Choroid plexus epithelial cell (primary cell): ENCODE data around the gene GLYATL1B.
"Not testable (repeated sequence)": the region's sequence is repeated elsewhere in the genome, so short reads cannot be mapped to it uniquely, and the experiment has no call there.

Experiments used
- DNase-seq: peaks from one replicate; pipeline ENCODE4 v3.0.0-alpha.2; 2010; ENCODE audit warnings: low read depth
- H3K4me3 ChIP-seq: 2 replicates; pipeline ENCODE4 v1.5.1; 2011; ENCODE audit warnings: low read depth, mild to moderate bottlenecking, control low read depth, low read length, moderate library complexity
- CTCF ChIP-seq: conservative IDR thresholded peaks from 2 replicates; pipeline ENCODE4 v1.5.1; 2011; ENCODE audit warnings: low read depth, mild to moderate bottlenecking, control low read depth, inconsistent platforms, low read length, moderate library complexity

Gene GLYATL1B

GRCh38 chr11:59069087-59069486, 17.0 kb upstream of the GLYATL1B start:
- no peak for TF ChIP-seq CTCF
- no peak overlapping the region for H3K4me3 ChIP-seq
- no peak for DNase-seq

- no peak for DNase-seq
- TF ChIP-seq CTCF: no peak
- no peak overlapping the region for H3K4me3 ChIP-seq
Measured at GRCh38 chr11:59076876-59077571, 9.1 kb upstream of the GLYATL1B start.

- TF ChIP-seq CTCF: no peak
- H3K4me3 ChIP-seq: no peak overlapping the region
- no peak for DNase-seq
Measured at GRCh38 chr11:59078435-59078834, 7.7 kb upstream of the GLYATL1B start.

GRCh38 chr11:59079086-59079485, 7.0 kb upstream of the GLYATL1B start:
- no peak overlapping the region for H3K4me3 ChIP-seq
- TF ChIP-seq CTCF: no peak
- DNase-seq: no peak

- DNase-seq, H3K4me3 ChIP-seq: not testable (repeated sequence)
Measured at GRCh38 chr11:59080421-59080820, 5.7 kb upstream of the GLYATL1B start.

GRCh38 chr11:59081430-59082020, 4.6 kb upstream of the GLYATL1B start:
- not testable (repeated sequence) for DNase-seq, H3K4me3 ChIP-seq

GRCh38 chr11:59088162-59088561, 2.1 kb downstream of the GLYATL1B start:
- no peak overlapping the region for H3K4me3 ChIP-seq
- DNase-seq: no peak
- no peak for TF ChIP-seq CTCF

GRCh38 chr11:59093576-59093975, 7.5 kb downstream of the GLYATL1B start:
- not testable (repeated sequence) for DNase-seq

GRCh38 chr11:59095225-59095624, 9.1 kb downstream of the GLYATL1B start:
- H3K4me3 ChIP-seq, DNase-seq: not testable (repeated sequence)

More at GRCh38 chr11:59093576-59093975, 7.5 kb downstream of the GLYATL1B start:
- not testable (repeated sequence) for H3K4me3 ChIP-seq

GRCh38 chr11:59095972-59096575, 10.0 kb downstream of the GLYATL1B start:
- DNase-seq, H3K4me3 ChIP-seq: not testable (repeated sequence)
